Transverse colon (tissue), 4 donors: ENCODE measurements around the gene BAX.

Source experiments
- EP300 ChIP-seq: sonication (generic); formaldehyde crosslinking; IDR thresholded peaks from one replicate; pipeline ENCODE4 v1.6.1; 2017; ENCODE audit warnings: antibody characterized with exemption, low read depth
- POLR2A ChIP-seq: fragments of 450-650 bp; IDR thresholded peaks from one replicate; pipeline ENCODE4 v1.6.1; 2016; ENCODE audit warnings: antibody characterized with exemption, mild to moderate bottlenecking, moderate library complexity
- POLR2AphosphoS5 ChIP-seq, 3 donors: sonication (generic); formaldehyde crosslinking; IDR thresholded peaks; one replicate each; pipeline ENCODE4 v1.6.1; 2016; ENCODE audit warnings: antibody characterized with exemption in 3 of 3
- TF ChIP-seq, protein P1 (sequence below), 5 experiments: fragments of 200-600 bp in 3 of 5; fragments of 450-650 bp in 2 of 5; sonication (generic) in 3 of 5; IDR thresholded peaks; 1 replicate in 2 of 5; 2 replicates in 3 of 5; pipeline ENCODE4 v1.5.1; 2016 to 2017; ENCODE audit warnings: antibody characterized with exemption in 5 of 5, inconsistent platforms in 3 of 5, mild to moderate bottlenecking in 2 of 5, moderate library complexity in 1 of 5

DNA sequence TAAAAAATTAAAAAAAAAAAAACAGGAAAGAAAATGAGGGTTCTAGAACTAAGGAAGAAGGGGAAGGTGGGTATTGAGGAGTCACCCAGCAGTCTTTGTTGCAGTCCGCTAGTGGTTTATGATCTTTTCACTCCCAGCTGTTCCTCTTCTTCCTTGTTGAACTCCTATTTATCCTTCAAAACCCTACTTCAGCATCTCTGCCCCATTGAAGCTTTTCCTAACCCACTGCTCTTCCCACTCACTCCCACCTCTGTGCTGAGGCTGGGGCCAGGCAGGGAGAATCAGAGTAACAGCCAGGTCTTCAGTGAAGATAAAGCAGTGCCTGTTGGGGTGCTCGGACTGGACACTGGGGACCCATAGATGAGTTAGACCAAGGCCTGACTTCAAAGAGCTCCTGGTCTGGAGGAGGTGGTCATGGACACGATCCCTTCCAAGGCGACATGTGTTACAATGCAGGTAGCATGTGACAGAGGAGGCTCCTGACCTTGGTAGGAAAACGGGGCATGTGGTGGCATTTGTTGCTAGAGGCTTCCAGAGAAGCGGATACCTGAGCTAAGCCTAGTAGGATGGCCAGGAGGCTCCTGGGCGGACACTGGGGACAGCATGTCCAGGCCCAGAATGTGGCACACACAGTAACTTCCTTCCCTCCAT is 50.4 kb downstream of the BAX start:
- TF ChIP-seq, protein P1, sequence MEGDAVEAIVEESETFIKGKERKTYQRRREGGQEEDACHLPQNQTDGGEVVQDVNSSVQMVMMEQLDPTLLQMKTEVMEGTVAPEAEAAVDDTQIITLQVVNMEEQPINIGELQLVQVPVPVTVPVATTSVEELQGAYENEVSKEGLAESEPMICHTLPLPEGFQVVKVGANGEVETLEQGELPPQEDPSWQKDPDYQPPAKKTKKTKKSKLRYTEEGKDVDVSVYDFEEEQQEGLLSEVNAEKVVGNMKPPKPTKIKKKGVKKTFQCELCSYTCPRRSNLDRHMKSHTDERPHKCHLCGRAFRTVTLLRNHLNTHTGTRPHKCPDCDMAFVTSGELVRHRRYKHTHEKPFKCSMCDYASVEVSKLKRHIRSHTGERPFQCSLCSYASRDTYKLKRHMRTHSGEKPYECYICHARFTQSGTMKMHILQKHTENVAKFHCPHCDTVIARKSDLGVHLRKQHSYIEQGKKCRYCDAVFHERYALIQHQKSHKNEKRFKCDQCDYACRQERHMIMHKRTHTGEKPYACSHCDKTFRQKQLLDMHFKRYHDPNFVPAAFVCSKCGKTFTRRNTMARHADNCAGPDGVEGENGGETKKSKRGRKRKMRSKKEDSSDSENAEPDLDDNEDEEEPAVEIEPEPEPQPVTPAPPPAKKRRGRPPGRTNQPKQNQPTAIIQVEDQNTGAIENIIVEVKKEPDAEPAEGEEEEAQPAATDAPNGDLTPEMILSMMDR (IDR thresholded peaks at IDR 0.05): no peak
- TF ChIP-seq POLR2A: no peak
- TF ChIP-seq POLR2AphosphoS5 (IDR thresholded peaks at IDR 0.05): no peak
- no peak for TF ChIP-seq EP300
